CD4-positive, alpha-beta T cell (primary cell): ENCODE results near the gene ADAM8. TPM values are rescaled to one million over a fixed set of nuclear protein-coding genes. Genes with fewer than 3 reads are reported as not detected.

Source experiments
- ATAC-seq: fragments of 200-7000 bp; cut with Tn5 transposase; one replicate; pipeline ENCODE4 v1.10.0; 2022; ENCODE audit warnings: mild to moderate bottlenecking; ENCODE audit not compliant: poor library complexity
- CTCF ChIA-PET: fragments of 350-600 bp; sonication (Branson Sonifier 250); formaldehyde crosslinking; loops from one replicate; lab custom pipeline; 2021; ENCODE audit warnings: antibody characterized with exemption, inconsistent platforms; lab: Charles Lee
- POLR2A ChIA-PET: fragments of 350-600 bp; sonication (Branson Sonifier 250); formaldehyde crosslinking; loops from one replicate; lab custom pipeline; 2021; ENCODE audit warnings: antibody characterized with exemption, inconsistent platforms; lab: Charles Lee
- DNase-seq, 14 experiments: peaks; one replicate each; pipeline ENCODE4 v3.0.0-alpha.2; 2013 to 2020; ENCODE audit warnings: mixed read lengths in 2 of 14
- H3K27ac ChIP-seq, 2 donors: one replicate each; pipeline versions ENCODE4 v1.5.1 to v1.7.0; 2013; ENCODE audit warnings: low read length in 2 of 2, low read depth in 1 of 2, mild to moderate bottlenecking in 1 of 2
- H3K27me3 ChIP-seq, 2 experiments: 1 replicate in 1 of 2; 2 replicates in 1 of 2; pipeline versions ENCODE4 v1.6.1 to v1.7.0; 2013; ENCODE audit warnings: low read length in 2 of 2, control low read depth in 1 of 2, mild to moderate bottlenecking in 1 of 2, moderate library complexity in 1 of 2; ENCODE audit not compliant: insufficient read depth in 2 of 2, control insufficient read depth in 1 of 2
- H3K36me3 ChIP-seq: one replicate; pipeline ENCODE4 v1.6.1; 2013; ENCODE audit warnings: low read length, control low read depth; ENCODE audit not compliant: insufficient read depth
- H3K4me1 ChIP-seq: one replicate; pipeline ENCODE4 v1.6.1; 2013; ENCODE audit warnings: low read length, control low read depth; ENCODE audit not compliant: insufficient read depth
- H3K4me3 ChIP-seq: one replicate; pipeline ENCODE4 v1.5.1; 2013; ENCODE audit warnings: mild to moderate bottlenecking, low read length, moderate library complexity
- H3K9me3 ChIP-seq, 2 experiments: 1 replicate in 1 of 2; 2 replicates in 1 of 2; pipeline versions ENCODE4 v1.6.1 to v1.7.0; 2013; ENCODE audit warnings: low read length in 2 of 2, mild to moderate bottlenecking in 2 of 2, control low read depth in 1 of 2, moderate library complexity in 1 of 2; ENCODE audit not compliant: control insufficient read depth in 1 of 2, insufficient read depth in 1 of 2
- H3K27ac Mint-ChIP-seq: one replicate; pipeline ENCODE4 v1.8.0; 2020; ENCODE audit warnings: mixed read lengths
- H3K27me3 Mint-ChIP-seq: one replicate; pipeline ENCODE4 v1.8.0; 2021; ENCODE audit warnings: mixed read lengths
- H3K36me3 Mint-ChIP-seq: one replicate; pipeline ENCODE4 v1.8.0; 2021; ENCODE audit warnings: low read depth, mixed read lengths
- H3K4me1 Mint-ChIP-seq: one replicate; pipeline ENCODE4 v1.8.0; 2021; ENCODE audit warnings: low read depth, mixed read lengths
- H3K4me3 Mint-ChIP-seq: one replicate; pipeline ENCODE4 v1.8.0; 2020; ENCODE audit warnings: mild to moderate bottlenecking, mixed read lengths
- H3K9me3 Mint-ChIP-seq: one replicate; pipeline ENCODE4 v1.8.0; 2020; ENCODE audit warnings: mixed read lengths
- intact Hi-C, 2 experiments: fragments of 100-400 bp; cut with DNase I in 1 of 2; cut with micrococcal nuclease in 1 of 2; formaldehyde crosslinking; loops; one replicate each; pipeline versions ENCODE4 v1.15.1 to v1.9.0; 2023 to 2025; cut with DNase I, micrococcal nuclease
- total RNA-seq, 174 experiments: library from RNA in 2 of 174; stranded (reverse) in 2 of 174; gene quantifications; one replicate each; pipeline ENCODE4 v1.2.3 and lab custom pipeline; 2021 to 2026
- TF ChIP-seq, protein P1 (sequence below): fragments of 200-600 bp; IDR thresholded peaks from one replicate; pipeline ENCODE4 v1.8.0; 2022; ENCODE audit warnings: antibody characterized with exemption, mild to moderate bottlenecking

ADAM8 gene
- total RNA-seq, 2 experiments from 2014 or later: 95.6 to 95.9 TPM

DNA sequence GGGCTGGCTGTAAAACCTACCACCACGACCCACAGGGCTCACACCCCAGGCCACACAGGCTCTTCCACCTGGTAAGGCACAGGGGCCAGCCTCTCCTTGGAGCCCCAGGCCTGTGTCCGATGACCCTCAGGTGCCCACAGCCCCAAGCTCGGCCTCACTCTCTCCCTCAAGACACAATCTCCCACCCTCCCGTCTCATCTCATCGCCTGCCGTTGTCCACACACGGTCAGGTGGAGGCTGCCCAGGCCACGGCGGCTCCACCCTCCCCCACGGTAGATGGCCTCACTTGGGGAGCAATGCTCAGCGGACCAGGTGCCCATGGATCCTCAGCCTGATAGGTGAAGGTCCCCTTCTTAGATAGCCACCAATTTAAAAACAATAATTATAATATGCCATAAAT, 55.3 kb downstream of the ADAM8 start:
- Mint-ChIP-seq H3K36me3 (no peaks in the 10 kb centered on the region), H3K4me3 (no peak overlapping the region), H3K27ac (no peak overlapping the region), H3K9me3 (no peaks in the 10 kb centered on the region), H3K4me1 (peaks cover 6% of the 10 kb centered on the region), H3K27me3 (peaks cover 29% of the 10 kb centered on the region)
- ATAC-seq (no peak), DNase-seq (no peak)
- intact Hi-C loops: no loop called here
- no peak overlapping the region for H3K27ac ChIP-seq
- H3K4me1 ChIP-seq: peaks cover 11% of the 10 kb centered on the region
- no peak overlapping the region for H3K4me3 ChIP-seq
- peaks cover 0 to 18% of the 10 kb centered on the region in 2 experiments for H3K27me3 ChIP-seq
- ChIA-PET POLR2A (no interaction called here), CTCF (no interaction called here)
- TF ChIP-seq, protein P1, sequence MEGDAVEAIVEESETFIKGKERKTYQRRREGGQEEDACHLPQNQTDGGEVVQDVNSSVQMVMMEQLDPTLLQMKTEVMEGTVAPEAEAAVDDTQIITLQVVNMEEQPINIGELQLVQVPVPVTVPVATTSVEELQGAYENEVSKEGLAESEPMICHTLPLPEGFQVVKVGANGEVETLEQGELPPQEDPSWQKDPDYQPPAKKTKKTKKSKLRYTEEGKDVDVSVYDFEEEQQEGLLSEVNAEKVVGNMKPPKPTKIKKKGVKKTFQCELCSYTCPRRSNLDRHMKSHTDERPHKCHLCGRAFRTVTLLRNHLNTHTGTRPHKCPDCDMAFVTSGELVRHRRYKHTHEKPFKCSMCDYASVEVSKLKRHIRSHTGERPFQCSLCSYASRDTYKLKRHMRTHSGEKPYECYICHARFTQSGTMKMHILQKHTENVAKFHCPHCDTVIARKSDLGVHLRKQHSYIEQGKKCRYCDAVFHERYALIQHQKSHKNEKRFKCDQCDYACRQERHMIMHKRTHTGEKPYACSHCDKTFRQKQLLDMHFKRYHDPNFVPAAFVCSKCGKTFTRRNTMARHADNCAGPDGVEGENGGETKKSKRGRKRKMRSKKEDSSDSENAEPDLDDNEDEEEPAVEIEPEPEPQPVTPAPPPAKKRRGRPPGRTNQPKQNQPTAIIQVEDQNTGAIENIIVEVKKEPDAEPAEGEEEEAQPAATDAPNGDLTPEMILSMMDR: no peak
- no peaks in the 10 kb centered on the region for H3K36me3 ChIP-seq
- H3K9me3 ChIP-seq: peaks cover 0 to 9% of the 10 kb centered on the region in 2 experiments

DNA sequence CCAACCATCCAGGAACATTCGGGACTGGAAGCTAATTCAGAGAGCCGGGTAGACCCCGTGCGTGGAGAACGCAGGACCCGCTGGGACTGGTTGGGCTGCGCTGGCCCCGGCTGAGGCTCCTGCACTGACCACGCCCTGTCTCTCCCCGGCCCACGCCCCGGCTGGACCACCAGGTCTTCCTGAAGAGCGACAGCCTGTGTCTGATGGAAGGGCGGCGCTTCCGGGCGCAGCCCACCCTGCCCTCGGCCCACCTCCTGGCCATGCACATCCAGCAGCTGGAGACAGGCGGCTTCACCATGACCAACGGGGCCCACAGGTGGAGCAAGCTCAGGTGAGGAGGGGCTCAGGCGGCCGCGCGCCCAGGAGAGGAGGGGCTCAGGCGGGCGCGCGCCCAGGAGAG, 56.9 kb downstream of the ADAM8 start:
- H3K4me1 Mint-ChIP-seq: no peaks in the 10 kb centered on the region
- DNase-seq: no peak
- no peaks in the 10 kb centered on the region for H3K36me3 Mint-ChIP-seq
- intact Hi-C loops: no loop called here
- ChIA-PET CTCF (no interaction called here), POLR2A (no interaction called here)
- no peak for ATAC-seq
- Histone ChIP-seq H3K9me3 (peaks cover 0 to 10% of the 10 kb centered on the region in 2 experiments), H3K27ac (no peak overlapping the region), H3K36me3 (no peaks in the 10 kb centered on the region), H3K4me1 (no peaks in the 10 kb centered on the region), H3K4me3 (no peak overlapping the region), H3K27me3 (peaks cover 0 to 10% of the 10 kb centered on the region in 2 experiments)
- H3K4me3 Mint-ChIP-seq: no peak overlapping the region
- no peak overlapping the region for H3K27ac Mint-ChIP-seq
- peaks cover 20% of the 10 kb centered on the region for H3K27me3 Mint-ChIP-seq
- no peaks in the 10 kb centered on the region for H3K9me3 Mint-ChIP-seq
- TF ChIP-seq, protein P1: no peak

DNA sequence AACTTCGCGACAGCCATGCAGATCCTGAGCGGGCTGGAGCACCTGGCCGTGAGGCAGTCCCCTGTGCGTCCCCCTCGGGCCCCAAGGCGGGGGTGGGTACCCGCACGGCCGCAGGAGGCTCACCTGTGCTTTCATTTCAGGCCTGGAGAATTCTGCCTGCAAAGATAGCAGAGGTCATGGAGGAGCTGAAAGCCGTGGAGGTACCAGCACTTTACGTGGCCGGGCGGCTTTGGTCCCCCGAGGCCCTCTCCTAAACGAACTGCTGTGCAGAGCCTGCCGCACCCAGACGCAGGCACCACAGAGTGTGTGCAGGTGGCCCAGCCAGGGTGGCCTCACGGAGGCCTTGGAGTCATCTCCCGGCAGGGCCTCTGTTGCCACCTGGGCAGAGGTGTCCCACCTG, 57.8 kb downstream of the ADAM8 start:
- H3K27ac Mint-ChIP-seq: no peak overlapping the region
- peaks cover 15% of the 10 kb centered on the region for H3K27me3 Mint-ChIP-seq
- intact Hi-C loops: no loop called here
- TF ChIP-seq, protein P1: no peak
- CTCF ChIA-PET: no interaction called here
- ATAC-seq (no peak), DNase-seq (no peak)
- Histone ChIP-seq H3K9me3 (peaks cover 0 to 11% of the 10 kb centered on the region in 2 experiments), H3K4me3 (no peak overlapping the region), H3K27ac (no peak overlapping the region), H3K27me3 (peaks cover 0 to 10% of the 10 kb centered on the region in 2 experiments), H3K4me1 (no peaks in the 10 kb centered on the region), H3K36me3 (no peaks in the 10 kb centered on the region)
- H3K36me3 Mint-ChIP-seq: no peaks in the 10 kb centered on the region
- no peaks in the 10 kb centered on the region for H3K9me3 Mint-ChIP-seq
- POLR2A ChIA-PET: no interaction called here
- no peaks in the 10 kb centered on the region for H3K4me1 Mint-ChIP-seq
- H3K4me3 Mint-ChIP-seq: no peak overlapping the region
